AG08395 (cell line): Measurements from ENCODE around the gene SERPINA3.

Experiments
- DNase-seq: peaks from one replicate; pipeline ENCODE4 v3.0.0; 2012; ENCODE audit warnings: mixed read lengths, low spot score

Gene SERPINA3

GRCh38 chr14:94613720-94614644 is 1.8 kb downstream of the SERPINA3 start:
- DNase-seq = no peak

GRCh38 chr14:94614802-94615201 is 2.6 kb downstream of the SERPINA3 start:
- no peak for DNase-seq

GRCh38 chr14:94615254-94615653 is 3.1 kb downstream of the SERPINA3 start:
- DNase-seq = no peak

GRCh38 chr14:94615823-94616570 is 3.8 kb downstream of the SERPINA3 start:
- DNase-seq = no peak

- DNase-seq = no peak
Measured at GRCh38 chr14:94617366-94617941, 5.3 kb downstream of the SERPINA3 start.

DNA sequence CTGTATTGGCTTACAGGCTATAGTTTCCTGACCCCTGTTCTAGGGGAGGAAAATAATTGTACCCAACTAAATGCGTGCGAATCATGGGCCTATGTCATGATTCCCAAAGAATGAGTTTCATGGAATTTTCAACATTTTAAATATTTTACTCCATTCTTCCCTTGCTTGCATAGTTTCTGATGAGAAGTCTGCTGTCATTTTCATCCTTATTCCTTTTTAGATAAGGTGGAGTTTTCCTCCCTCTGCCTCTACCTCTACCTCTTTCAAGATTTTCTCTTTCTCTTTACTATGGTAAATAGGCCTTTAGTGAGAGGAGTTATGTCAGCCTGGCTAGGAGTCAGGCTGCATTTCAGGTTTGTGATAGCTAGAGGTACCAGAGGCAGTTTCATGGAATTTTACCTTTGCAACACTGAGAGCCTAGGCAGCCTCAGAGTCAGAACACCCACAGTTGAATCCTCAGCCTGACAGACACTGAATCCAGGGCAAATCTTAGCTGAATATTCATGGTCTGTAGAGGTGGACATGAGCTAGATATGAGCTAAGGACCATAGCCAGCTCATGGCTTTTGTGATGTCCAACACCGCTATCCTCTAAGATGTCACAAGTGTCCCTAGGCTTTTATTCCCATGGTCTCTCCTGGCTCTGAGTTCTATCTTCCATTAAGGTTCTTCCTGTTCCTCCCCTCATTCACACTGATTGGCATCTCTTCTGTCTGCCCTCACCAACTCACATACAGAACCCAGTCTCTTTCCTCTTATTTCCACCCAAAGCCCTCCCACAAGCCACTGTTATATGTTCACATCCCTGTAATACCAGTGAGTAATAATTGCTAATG is 6.0 kb downstream of the SERPINA3 start:
- DNase-seq = no peak

- DNase-seq = no peak
Measured at GRCh38 chr14:94619297-94619696, 7.1 kb downstream of the SERPINA3 start.

DNA sequence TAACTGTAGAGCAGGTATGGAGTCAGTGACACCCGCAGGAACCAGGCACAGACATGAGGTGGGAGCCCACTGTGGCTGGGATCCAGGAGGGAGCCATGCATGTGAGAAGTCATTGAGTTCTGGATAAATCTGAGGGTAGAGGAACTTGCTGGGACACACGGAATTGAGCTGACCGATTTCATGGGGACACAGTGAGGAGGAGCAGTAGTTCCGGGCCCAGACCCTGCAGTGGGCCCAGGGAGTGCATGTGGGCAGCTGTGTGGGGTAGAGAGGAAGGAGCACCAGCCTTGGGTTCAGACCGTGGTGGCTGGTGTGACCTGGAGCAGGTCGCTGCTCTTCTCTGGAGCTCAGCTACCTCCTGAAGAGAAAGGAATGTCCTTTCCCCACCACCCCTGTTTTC is 8.4 kb downstream of the SERPINA3 start:
- DNase-seq = no peak

GRCh38 chr14:94621358-94622134 is 9.4 kb downstream of the SERPINA3 start:
- no peak for DNase-seq

GRCh38 chr14:94622653-94623421 is 10.6 kb downstream of the SERPINA3 start:
- DNase-seq = no peak

GRCh38 chr14:94623422-94623809 is 11.2 kb downstream of the SERPINA3 start:
- no peak for DNase-seq

- no peak for DNase-seq
Measured at GRCh38 chr14:94623856-94624499, 11.8 kb downstream of the SERPINA3 start.

GRCh38 chr14:94624537-94625352 is 12.6 kb downstream of the SERPINA3 start:
- DNase-seq = no peak

DNA sequence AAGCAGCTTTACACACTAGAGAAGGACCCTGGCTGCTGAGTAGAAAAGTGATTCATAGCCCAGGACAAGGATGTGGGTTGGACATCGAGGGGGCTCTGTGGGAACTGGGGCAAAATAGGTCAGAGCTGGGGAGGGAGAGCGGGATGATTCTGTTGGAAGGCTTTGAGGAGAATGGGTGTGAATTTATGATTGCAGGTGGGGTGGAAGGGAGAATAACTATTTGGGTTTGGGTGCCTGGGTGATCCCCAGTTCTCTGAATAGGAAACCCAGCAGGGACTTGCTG is 13.1 kb downstream of the SERPINA3 start:
- DNase-seq = no peak

- no peak for DNase-seq
Measured at GRCh38 chr14:94628578-94628977, 16.4 kb downstream of the SERPINA3 start.

DNA sequence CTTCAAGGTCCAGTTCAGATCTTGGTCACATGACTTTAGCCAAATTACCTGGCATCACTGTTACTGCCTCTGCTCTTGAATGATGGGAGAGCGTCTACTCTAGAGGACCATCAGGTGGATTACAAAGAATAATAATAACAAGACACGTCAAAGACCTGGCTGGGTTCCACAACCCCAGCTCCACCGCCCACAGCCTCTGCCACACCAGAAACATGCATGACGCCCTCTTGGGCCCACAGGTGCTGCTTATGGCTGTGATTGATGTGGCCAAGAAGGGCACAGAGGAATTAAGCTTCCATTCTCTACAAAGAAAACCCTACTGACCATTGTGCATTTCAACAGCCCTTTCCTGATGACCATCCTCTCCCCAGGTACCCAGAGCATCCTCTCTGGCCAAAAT is 18.2 kb downstream of the SERPINA3 start:
- DNase-seq = no peak

DNA sequence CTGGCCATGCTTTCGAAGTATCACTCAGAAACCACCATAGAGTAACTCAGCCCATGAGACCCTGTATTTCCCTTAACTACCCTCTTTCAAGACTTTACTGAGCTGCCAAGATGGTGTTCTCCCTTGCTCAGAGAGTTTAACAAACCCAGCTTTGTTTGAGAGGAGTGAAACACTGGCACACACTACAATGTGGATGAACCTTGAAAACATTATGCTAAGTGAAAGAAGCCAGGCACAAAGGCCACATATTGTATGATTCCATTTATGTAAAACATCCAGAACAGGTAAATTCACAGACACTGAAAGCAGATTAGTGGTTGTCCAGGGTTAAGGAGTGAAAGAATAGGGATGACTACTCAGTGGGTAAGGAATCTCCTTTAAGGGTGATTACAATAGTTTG is 18.9 kb downstream of the SERPINA3 start:
- no peak for DNase-seq

GRCh38 chr14:94631536-94632304 is 19.5 kb downstream of the SERPINA3 start:
- no peak for DNase-seq

GRCh38 chr14:94632305-94632590 is 20.1 kb downstream of the SERPINA3 start:
- DNase-seq = no peak
